HG03342 (cell line): Measurements from ENCODE around the gene SLC6A18.

Source experiments
- ATAC-seq: cut with Tn5 transposase; IDR thresholded peaks from one replicate; pipeline ENCODE4 v1.9.1; 2021; ENCODE audit warnings: mild to moderate bottlenecking, moderate library complexity; ENCODE audit not compliant: unreplicated experiment

Gene SLC6A18

GRCh38 chr5:1214163-1214935, 10.8 kb upstream of the SLC6A18 start:
- ATAC-seq: no peak

GRCh38 chr5:1214936-1215220, 10.3 kb upstream of the SLC6A18 start:
- no peak for ATAC-seq

GRCh38 chr5:1215320-1216096, 9.7 kb upstream of the SLC6A18 start:
- no peak for ATAC-seq

- ATAC-seq: no peak
These were observed 8.8 kb upstream of the SLC6A18 start for GRCh38 chr5:1216211-1216917.

- no peak for ATAC-seq
These were observed 8.3 kb upstream of the SLC6A18 start for GRCh38 chr5:1216918-1217295.

- no peak for ATAC-seq
These were observed 7.5 kb upstream of the SLC6A18 start for GRCh38 chr5:1217596-1218206.

- no peak for ATAC-seq
These were observed 6.7 kb upstream of the SLC6A18 start for GRCh38 chr5:1218351-1219080.

- no peak for ATAC-seq
These were observed 5.9 kb upstream of the SLC6A18 start for GRCh38 chr5:1219098-1219767.

GRCh38 chr5:1219768-1220100, 5.4 kb upstream of the SLC6A18 start:
- no peak for ATAC-seq

GRCh38 chr5:1220351-1220750, 4.8 kb upstream of the SLC6A18 start:
- no peak for ATAC-seq

GRCh38 chr5:1220831-1221230, 4.3 kb upstream of the SLC6A18 start:
- no peak for ATAC-seq

- ATAC-seq: no peak
These were observed 3.5 kb upstream of the SLC6A18 start for GRCh38 chr5:1221721-1222120.

- no peak for ATAC-seq
These were observed 3.0 kb upstream of the SLC6A18 start for GRCh38 chr5:1222147-1222546.

- no peak for ATAC-seq
These were observed 2.4 kb upstream of the SLC6A18 start for GRCh38 chr5:1222621-1223277.

- ATAC-seq: no peak
These were observed 1.9 kb upstream of the SLC6A18 start for GRCh38 chr5:1223278-1223670.

- ATAC-seq: no peak
These were observed 550 bp upstream of the SLC6A18 start for GRCh38 chr5:1224631-1225030.

GRCh38 chr5:1226231-1226630, 1.1 kb downstream of the SLC6A18 start:
- ATAC-seq: no peak

GRCh38 chr5:1226839-1227581, 1.8 kb downstream of the SLC6A18 start:
- ATAC-seq: no peak

GRCh38 chr5:1227667-1228066, 2.5 kb downstream of the SLC6A18 start:
- no peak for ATAC-seq
